Activated CD4-positive, alpha-beta T cell treated with anti-CD3 and anti-CD28 coated beads, Interleukin-2, amount 50 U/mL, for 24 hours (primary cell): ENCODE data around the gene RBMS1.

Source experiments
- DNase-seq, 2 donors: peaks; one replicate each; pipeline ENCODE4 v3.0.0-alpha.2; 2020; ENCODE audit warnings: low read depth in 1 of 2, low spot score in 1 of 2

RBMS1 gene

GRCh38 chr2:160310118-160310828 lies 183.3 kb downstream of the RBMS1 start:
- DNase-seq: no peak

GRCh38 chr2:160309585-160309984 lies 184.0 kb downstream of the RBMS1 start:
- no peak for DNase-seq

GRCh38 chr2:160308915-160309314 lies 184.7 kb downstream of the RBMS1 start:
- no peak for DNase-seq

GRCh38 chr2:160308476-160308875 lies 185.1 kb downstream of the RBMS1 start:
- DNase-seq: no peak

- DNase-seq: no peak
These were observed 186.6 kb downstream of the RBMS1 start for GRCh38 chr2:160306985-160307384.

GRCh38 chr2:160305081-160305750 lies 188.4 kb downstream of the RBMS1 start:
- DNase-seq: no peak

GRCh38 chr2:160303527-160303926 lies 190.1 kb downstream of the RBMS1 start:
- no peak for DNase-seq

GRCh38 chr2:160303076-160303475 lies 190.5 kb downstream of the RBMS1 start:
- DNase-seq: no peak

GRCh38 chr2:160301420-160301819 lies 192.2 kb downstream of the RBMS1 start:
- peak in 1 of 2 donors; percentile 30 for DNase-seq

GRCh38 chr2:160300203-160300602 lies 193.4 kb downstream of the RBMS1 start:
- no peak for DNase-seq

- no peak for DNase-seq
These were observed 194.1 kb downstream of the RBMS1 start for GRCh38 chr2:160299540-160299939.

- no peak for DNase-seq
These were observed 194.6 kb downstream of the RBMS1 start for GRCh38 chr2:160298960-160299359.

- DNase-seq: no peak
These were observed 197.9 kb downstream of the RBMS1 start for GRCh38 chr2:160295519-160296207.

- no peak for DNase-seq
These were observed 198.7 kb downstream of the RBMS1 start for GRCh38 chr2:160294889-160295288.

- DNase-seq: peak in 1 of 2 donors; percentile 21
These were observed 199.2 kb downstream of the RBMS1 start for GRCh38 chr2:160294339-160294803.

GRCh38 chr2:160293391-160294091 lies 200.1 kb downstream of the RBMS1 start:
- no peak for DNase-seq

GRCh38 chr2:160292225-160292624 lies 201.4 kb downstream of the RBMS1 start:
- no peak for DNase-seq

GRCh38 chr2:160291382-160291781 lies 202.2 kb downstream of the RBMS1 start:
- no peak for DNase-seq

- no peak for DNase-seq
These were observed 203.0 kb downstream of the RBMS1 start for GRCh38 chr2:160290598-160290997.

- no peak for DNase-seq
These were observed 203.8 kb downstream of the RBMS1 start for GRCh38 chr2:160289831-160290230.

GRCh38 chr2:160289126-160289525 lies 204.5 kb downstream of the RBMS1 start:
- DNase-seq: no peak
